Upper lobe of right lung (tissue), 1 donor: ENCODE results near the gene NUDT3. TPM values are rescaled to one million over a fixed set of nuclear protein-coding genes. Genes with fewer than 3 reads are reported as not detected.
"Not testable (repeated sequence)": the region's sequence is repeated elsewhere in the genome, so short reads cannot be mapped to it uniquely, and the experiment has no call there.

Source experiments
- ATAC-seq: fragments of 200-7000 bp; cut with Tn5 transposase; one replicate; pipeline ENCODE4 v1.9.1; 2020; ENCODE audit warnings: mild to moderate bottlenecking, moderate library complexity
- DNase-seq: peaks from one replicate; pipeline ENCODE4 v3.0.0-alpha.2; 2020
- H3K27ac ChIP-seq: fragments of 200-600 bp; one replicate; pipeline ENCODE4 v1.8.0; 2022
- H3K27me3 ChIP-seq: fragments of 200-600 bp; one replicate; pipeline ENCODE4 v1.8.0; 2022; ENCODE audit warnings: mild to moderate bottlenecking
- H3K36me3 ChIP-seq: fragments of 200-600 bp; one replicate; pipeline ENCODE4 v1.8.0; 2022
- H3K4me1 ChIP-seq: fragments of 200-600 bp; one replicate; pipeline ENCODE4 v1.8.0; 2022
- H3K4me3 ChIP-seq: fragments of 200-600 bp; one replicate; pipeline ENCODE4 v1.8.0; 2022; ENCODE audit warnings: mild to moderate bottlenecking
- H3K9me3 ChIP-seq: fragments of 200-600 bp; one replicate; pipeline ENCODE4 v1.8.0; 2022
- intact Hi-C: fragments of 100-400 bp; cut with DNase I; formaldehyde crosslinking; loops from one replicate; pipeline ENCODE4 v1.11.0; 2022
- total RNA-seq: library from RNA; stranded (reverse); fragmentation: NEBNext Ultra II Directional; extraction: Animal tissue kit (Norgen Biotek cat#: 25700); gene quantifications from one replicate; pipeline ENCODE4 v1.2.1, GENCODE V29; 2021
- TF ChIP-seq, protein P1 (sequence below): fragments of 200-600 bp; IDR thresholded peaks from one replicate; pipeline ENCODE4 v1.8.0; 2022; ENCODE audit warnings: antibody characterized with exemption
- donor health status: DM: no; HTN: yes; CAD: no; lungs with severe emphysema.

Gene NUDT3
- total RNA-seq, 1 donor from 2014 or later = 29.1 TPM

DNA sequence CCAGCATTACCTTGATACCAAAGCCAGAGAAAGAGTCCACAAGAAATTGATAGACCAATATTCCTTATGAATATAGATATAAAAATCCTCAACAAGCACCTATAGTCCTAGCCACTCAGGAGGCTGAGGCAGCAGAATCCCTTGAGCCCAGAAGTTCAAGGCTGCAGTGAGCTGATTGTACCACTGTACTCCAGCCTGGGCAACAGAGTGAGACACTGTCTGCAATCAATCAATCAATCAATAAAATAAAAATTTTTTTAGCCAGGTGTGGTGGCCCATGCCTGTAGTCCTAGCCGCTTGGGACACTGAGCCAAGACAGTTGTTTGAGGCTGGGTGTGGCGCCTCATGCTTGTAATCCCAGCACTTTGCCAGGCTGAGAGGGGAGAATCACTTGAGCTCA is 124.7 kb downstream of the NUDT3 start:
- no peak for ATAC-seq
- Histone ChIP-seq H3K4me1 (peaks cover 4% of the 10 kb centered on the region), H3K36me3 (no peaks in the 10 kb centered on the region), H3K27me3 (no peaks in the 10 kb centered on the region), H3K9me3 (peaks cover 3% of the 10 kb centered on the region), H3K27ac (no peak overlapping the region), H3K4me3 (no peak overlapping the region)
- intact Hi-C loops = no loop called here
- DNase-seq = no peak
- TF ChIP-seq, protein P1, sequence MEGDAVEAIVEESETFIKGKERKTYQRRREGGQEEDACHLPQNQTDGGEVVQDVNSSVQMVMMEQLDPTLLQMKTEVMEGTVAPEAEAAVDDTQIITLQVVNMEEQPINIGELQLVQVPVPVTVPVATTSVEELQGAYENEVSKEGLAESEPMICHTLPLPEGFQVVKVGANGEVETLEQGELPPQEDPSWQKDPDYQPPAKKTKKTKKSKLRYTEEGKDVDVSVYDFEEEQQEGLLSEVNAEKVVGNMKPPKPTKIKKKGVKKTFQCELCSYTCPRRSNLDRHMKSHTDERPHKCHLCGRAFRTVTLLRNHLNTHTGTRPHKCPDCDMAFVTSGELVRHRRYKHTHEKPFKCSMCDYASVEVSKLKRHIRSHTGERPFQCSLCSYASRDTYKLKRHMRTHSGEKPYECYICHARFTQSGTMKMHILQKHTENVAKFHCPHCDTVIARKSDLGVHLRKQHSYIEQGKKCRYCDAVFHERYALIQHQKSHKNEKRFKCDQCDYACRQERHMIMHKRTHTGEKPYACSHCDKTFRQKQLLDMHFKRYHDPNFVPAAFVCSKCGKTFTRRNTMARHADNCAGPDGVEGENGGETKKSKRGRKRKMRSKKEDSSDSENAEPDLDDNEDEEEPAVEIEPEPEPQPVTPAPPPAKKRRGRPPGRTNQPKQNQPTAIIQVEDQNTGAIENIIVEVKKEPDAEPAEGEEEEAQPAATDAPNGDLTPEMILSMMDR = no peak

DNA sequence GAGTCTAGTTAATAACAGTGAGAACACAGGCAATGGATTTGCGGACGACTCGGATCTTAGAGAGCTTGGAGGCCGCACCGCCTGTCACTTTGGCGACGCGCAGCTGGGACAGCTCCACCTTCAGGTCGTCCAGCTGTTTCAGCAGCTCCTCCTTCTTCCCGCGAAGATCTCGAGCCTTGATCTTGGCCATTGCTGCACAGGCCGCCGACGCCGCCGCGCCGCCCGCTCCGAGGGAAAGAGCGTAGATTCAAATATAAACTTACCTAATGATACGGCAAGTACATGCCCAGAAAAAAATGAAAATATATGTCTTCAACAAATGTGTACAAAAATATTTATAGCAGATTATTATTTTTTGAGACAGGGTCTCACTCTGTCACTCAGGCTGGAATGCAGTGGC is 129.0 kb downstream of the NUDT3 start:
- H3K36me3 ChIP-seq, H3K9me3 ChIP-seq, H3K27me3 ChIP-seq, DNase-seq, H3K4me3 ChIP-seq, H3K4me1 ChIP-seq, ATAC-seq, H3K27ac ChIP-seq, intact Hi-C loops: not testable (repeated sequence)

DNA sequence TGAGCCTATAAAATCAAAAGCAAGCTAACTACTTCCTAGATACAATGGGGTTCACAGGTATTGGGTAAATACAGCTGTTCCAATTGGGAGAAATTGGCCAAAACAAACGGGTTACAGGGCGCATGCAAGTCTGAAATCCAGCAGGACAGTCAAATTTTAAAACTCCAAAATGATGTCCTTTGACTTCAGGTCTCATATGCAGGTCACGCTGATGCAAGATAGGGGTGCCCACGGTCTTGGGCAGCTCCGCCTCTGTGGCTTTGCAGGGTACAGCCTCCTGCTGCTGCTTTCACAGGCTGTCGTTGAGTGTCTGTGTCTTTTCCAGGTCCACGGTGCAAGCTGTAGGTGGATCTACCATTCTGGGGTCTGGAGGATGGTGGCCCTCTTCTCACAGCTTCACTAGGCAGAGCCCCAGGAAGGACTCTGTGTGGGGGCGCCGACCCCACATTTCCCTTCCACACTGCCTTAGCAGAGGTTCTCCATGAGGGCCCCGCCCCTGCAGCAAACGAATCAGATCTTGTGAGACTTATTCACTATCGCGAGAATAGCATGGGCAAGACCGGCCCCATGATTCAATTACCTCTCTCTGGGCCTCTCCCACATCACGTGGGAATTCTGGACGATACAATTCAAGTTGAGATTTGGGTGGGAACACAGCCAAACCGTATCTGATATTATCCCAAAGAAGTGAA is 131.7 kb downstream of the NUDT3 start:
- TF ChIP-seq, protein P1 = no peak
- ATAC-seq (no peak), DNase-seq (peak; percentile 37)

DNA sequence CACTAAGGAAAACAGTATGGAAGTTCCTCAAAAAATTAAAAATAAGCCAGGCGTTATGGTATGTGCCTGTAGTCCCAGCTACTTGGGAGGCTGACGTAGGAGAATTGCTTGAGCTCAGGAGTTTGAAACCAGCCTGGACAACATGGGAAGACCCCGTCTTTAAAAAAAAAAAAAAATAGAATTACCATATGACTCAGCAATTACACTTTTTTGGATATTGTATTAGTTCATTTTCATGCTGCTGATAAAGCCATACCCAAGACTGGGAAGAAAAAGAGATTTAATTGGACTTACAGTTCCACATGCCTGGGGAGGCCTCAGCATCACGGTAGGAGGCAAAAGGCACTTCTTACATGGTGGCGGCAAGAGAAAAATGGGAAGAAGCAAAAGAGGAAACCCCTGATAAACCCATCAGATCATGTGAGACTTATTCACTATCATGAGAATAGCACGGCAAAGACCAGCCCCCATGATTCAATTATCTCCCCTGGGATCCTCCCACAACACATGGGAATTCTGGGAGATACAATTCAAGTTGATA is 132.9 kb downstream of the NUDT3 start:
- H3K27ac ChIP-seq = no peak overlapping the region
- TF ChIP-seq, protein P1 = no peak
- H3K4me1 ChIP-seq = no peaks in the 10 kb centered on the region
- ATAC-seq (no peak), DNase-seq (peak; percentile 3)
- no peaks in the 10 kb centered on the region for H3K36me3 ChIP-seq
- peaks cover 3% of the 10 kb centered on the region for H3K9me3 ChIP-seq
- no peak overlapping the region for H3K4me3 ChIP-seq
- H3K27me3 ChIP-seq = no peaks in the 10 kb centered on the region
- intact Hi-C loops = no loop called here

More for the DNA sequence above, 131.7 kb downstream of the NUDT3 start:
- peaks cover 3% of the 10 kb centered on the region for H3K9me3 ChIP-seq
- no peak overlapping the region for H3K4me3 ChIP-seq
- no peak overlapping the region for H3K27ac ChIP-seq
- no peaks in the 10 kb centered on the region for H3K4me1 ChIP-seq
- no peaks in the 10 kb centered on the region for H3K36me3 ChIP-seq
- no peaks in the 10 kb centered on the region for H3K27me3 ChIP-seq
- intact Hi-C loops = no loop called here

DNA sequence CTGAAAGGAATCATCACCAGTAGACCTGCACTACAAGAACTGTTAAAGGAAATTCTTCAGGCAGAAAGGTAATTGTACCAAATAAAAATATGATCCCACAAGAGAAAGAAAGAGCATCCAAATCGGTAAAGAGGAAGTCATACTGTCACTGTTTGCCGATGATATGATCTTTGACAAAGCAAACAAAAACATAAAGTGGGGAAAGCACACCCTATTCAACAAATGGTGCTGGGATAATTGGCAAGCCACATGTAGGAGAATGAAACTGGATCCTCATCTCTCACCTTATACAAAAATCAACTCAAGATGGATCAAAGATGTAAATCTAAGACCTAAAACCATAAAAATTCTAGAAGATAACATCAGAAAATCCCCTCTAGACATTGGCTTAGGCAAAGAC is 140.1 kb downstream of the NUDT3 start:
- H3K4me1 ChIP-seq = peaks cover 15% of the 10 kb centered on the region
- ATAC-seq, H3K9me3 ChIP-seq, H3K27ac ChIP-seq, H3K27me3 ChIP-seq, H3K4me3 ChIP-seq, H3K36me3 ChIP-seq, DNase-seq, intact Hi-C loops: not testable (repeated sequence)

DNA sequence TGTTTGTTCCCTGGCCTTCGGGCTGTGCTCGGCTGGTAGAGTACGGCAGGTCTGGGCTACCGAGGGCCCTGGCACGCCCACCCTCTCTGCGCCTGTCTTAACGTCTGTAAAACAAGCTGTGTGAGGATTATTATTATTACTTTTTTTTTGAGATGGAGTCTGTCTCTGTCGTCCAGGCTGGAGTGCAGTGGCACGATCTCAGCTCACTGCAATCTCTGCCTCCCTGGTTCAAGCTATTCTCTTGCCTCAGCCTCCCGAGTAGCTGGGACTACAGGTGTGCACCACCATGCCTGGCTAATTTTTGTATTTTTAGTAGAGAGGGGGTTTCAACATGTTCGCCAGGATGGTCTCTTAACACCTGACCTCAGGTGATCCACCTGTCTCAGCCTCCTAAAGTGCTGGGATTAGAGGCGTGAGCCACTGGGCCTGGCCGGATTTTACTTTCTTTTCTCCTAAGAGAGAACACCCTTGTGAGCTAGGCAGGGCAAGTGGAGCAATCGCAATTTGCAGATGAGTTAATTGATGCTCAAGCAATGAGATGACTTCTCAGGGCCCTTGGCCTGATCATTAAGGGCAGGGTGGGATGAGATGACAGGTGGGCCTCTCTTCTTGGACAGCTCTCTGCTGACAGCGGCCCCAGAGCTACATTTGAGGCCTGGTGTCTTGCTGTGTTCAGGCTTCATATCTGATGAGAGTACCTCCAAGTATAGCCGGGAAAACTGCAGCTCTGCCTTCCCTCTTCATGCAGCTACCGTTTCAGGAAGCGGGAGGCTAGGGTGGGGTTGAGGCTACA is 142.8 kb downstream of the NUDT3 start:
- DNase-seq = no peak
- peak; percentile 57 for ATAC-seq
- Histone ChIP-seq H3K4me1 (peaks cover 15% of the 10 kb centered on the region), H3K9me3 (no peaks in the 10 kb centered on the region), H3K27me3 (no peaks in the 10 kb centered on the region), H3K27ac (peak overlapping the region; percentile 93), H3K4me3 (peak overlapping the region; percentile 96), H3K36me3 (no peaks in the 10 kb centered on the region)
- TF ChIP-seq, protein P1 = no peak
- intact Hi-C loops = loop anchor here (10.0 kb wide), 1 partner anchor 165 kb away; no protein-coding TSS in a partner anchor
